ENCODE data around the gene PSORS1C1.
A peak's percentile ranks its signal among the peaks of the same experiment; 100 is the strongest.
"Not testable (repeated sequence)": the region's sequence is repeated elsewhere in the genome, so short reads cannot be mapped to it uniquely, and the experiment has no call there.

The PSORS1C1 gene, protein sequence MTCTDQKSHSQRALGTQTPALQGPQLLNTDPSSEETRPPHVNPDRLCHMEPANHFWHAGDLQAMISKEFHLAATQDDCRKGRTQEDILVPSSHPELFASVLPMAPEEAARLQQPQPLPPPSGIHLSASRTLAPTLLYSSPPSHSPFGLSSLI

DNA sequence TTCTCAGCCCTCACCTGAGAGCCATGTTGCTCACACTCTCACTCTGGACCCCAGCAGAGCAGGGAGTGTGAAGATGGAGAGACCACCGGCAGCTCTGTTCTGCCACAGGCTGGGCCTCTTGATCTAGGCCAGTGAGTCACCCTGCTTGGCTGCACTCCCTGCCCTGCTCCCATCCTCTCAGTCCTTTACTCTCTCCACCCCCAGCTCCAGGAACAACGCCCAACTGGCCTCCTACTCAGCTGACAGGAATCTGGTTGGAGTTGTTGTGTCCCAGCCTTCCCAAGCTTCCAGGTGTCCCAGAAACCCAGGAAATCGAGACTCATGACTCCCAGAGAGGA, at the start of gene PSORS1C1:
PSORS1C1 (plus strand) TSS at position 260 of the 338 bp plus-strand sequence. CDS start 14,833 bp downstream, outside the sequence.
- DNase-seq (ENCODE audit: low read depth) = no peak

DNA sequence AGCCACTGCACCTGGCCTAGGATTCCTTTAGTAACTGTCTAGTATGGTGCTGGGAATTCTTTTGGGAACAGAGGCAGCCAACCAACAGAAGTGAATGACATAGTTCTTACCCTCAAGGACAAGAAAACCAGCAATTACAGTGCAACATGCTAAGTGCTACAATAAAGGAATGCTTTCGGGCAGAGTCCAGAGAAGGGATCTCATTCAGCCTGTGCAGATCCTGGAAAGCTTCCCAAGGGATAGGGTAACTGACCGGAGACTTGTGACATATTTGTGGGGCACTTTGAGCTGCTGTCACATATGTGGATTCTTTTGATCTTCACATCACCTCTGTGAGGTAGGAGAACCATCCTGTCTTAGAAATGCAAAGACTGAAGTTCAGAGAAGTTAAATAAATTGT, 49.0 kb upstream of the PSORS1C1 start:
- DNase-seq (ENCODE audit: low read depth) = no peak

DNA sequence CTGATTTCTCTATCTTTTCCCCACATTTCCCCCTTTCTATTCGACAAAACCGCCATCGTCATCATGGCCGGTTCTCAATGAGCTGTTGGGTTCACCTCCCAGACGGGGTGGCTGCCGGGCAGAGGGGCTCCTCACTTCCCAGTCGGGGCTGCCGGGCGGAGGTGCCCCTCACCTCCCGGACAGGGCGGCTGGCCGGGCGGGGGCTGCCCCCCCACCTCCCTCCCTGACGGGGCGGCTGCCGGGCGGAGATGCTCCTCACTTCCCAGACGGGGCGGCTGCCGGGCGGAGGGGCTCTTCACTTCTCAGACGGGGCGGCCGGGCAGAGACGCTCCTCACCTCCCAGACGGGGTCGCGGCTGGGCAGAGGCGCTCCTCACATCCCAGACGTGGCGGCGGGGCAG, 47.6 kb upstream of the PSORS1C1 start:
- DNase-seq (ENCODE audit: low read depth) = not testable (repeated sequence)

DNA sequence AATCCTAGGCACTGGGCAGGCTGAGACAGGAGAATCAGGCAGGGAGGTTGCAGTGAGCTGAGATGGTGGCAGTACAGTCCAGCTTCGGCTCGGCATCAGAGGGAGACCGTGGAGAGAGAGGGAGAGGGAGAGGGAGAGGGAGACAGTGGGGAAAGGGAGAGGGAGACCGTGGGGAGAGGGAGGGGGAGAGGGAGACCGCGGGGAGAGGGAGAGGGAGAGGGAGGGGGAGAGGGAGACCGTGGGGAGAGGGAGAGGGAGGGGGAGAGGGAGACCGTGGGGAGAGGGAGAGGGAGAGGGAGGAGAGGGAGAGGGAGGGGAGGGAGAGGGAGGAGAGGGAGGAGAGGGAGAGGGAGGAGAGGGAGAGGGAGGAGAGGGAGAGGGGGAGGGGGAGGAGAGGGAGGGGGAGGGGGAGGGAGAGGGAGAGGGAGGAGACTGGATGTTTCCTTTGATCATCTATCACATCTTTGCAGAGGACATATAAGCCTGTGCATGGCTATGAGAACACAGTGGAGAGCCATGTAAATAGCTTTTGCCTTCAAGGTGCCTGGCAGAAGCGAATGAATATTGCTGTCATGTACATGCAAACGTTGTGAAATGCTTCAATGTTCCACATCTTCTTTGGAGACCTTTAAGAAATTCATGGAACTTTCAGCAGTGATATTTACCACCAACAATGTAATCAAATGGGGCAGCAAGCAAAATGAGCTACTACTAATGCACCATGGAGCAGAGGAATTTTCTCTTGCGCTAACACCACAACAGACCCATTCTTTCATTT, 46.5 kb upstream of the PSORS1C1 start:
- not testable (repeated sequence) for DNase-seq (ENCODE audit: low read depth)

DNA sequence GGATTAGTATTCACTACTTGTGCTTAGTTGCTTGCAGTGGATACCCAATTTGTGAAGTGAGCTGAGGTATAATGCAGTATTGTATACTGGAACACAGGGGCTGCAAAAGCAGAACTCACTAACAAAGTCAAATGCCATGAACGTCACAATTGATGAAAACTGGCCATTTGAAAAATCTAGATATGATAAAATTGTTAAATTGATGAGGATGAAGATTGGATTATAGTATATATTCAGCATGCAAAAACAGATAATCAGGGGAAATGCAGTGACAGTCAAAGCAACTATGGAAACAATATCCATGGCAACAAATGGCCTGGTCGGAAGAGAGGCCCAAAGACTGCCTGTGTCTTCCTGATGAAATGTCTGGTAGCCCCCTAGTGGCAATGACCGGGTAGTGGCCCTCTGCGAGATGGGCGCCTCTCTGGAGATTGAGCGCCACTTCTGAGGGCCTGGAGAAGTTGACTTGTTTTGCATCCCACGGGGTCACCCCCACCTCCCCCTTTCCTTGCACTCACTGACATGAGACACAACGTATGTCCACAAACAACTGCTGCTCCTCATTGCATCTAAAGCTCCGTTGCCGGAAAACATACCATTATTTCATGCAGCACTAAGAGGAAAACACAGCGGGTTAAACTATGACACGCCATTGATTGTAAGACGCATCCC, 45.8 kb upstream of the PSORS1C1 start:
- DNase-seq (ENCODE audit: low read depth) = peak; percentile 27

DNA sequence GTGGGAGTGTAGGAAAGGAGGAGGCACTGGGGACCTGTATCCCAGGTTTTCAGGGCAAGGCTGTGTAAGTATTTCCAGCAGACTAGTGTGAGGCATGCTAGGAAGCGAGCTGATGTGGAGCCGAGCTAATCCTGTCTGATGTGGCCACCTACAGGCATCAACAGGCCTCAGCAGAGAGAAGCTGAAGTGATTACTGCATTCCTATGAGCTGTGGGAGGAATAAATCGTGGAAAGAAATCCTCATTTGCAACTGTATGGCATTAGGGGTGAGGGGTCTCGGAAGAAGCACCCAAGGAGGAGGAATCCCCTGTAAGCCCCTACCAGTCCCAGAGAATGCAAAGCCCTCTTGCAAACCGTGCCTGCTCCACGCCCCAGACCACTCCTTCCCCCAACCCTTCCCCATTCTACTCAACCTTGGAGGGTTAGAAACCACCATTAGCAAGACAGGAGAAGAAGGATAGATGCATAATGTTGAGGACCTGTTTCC, 43.8 kb upstream of the PSORS1C1 start:
- no peak for DNase-seq (ENCODE audit: low read depth)

DNA sequence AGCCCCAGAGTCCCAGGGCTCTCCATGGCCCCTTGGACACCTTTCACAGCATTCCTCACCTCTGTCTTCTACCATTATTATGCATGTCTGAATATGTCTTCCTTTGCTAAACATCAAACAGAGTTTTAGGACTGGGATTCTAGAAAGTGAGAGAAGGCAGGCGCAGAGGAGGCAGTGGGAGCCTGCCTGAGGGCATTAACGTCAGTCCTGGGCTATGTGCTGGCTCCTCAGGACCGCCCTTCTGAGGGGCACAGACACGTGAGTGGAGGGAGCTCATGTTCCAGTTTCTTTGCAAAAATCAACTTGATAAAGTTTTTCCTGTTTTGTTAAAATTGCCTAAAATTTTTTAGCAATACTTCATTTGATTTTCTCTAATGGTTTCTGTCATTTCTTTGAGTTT, 40.2 kb upstream of the PSORS1C1 start:
- no peak for DNase-seq (ENCODE audit: low read depth)

DNA sequence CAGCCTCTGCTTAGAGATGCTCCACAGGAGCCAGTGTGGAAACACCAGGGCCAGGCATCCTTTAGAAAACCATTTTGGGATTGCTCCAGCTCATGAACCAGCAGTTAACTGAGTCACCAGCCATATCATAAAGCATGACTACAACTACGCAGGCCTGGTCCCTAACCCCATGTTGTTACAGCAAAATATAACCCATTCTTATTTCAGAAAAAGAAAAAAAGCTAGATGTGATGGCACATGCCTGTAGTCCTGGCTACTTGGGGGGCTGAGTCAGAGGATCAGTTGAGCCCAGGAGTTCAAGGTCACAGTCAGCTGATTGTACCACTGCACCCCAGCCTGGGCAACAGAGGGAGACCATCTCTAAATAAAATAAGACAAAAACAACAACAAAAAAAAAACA, 39.1 kb upstream of the PSORS1C1 start:
- no peak for DNase-seq (ENCODE audit: low read depth)

DNA sequence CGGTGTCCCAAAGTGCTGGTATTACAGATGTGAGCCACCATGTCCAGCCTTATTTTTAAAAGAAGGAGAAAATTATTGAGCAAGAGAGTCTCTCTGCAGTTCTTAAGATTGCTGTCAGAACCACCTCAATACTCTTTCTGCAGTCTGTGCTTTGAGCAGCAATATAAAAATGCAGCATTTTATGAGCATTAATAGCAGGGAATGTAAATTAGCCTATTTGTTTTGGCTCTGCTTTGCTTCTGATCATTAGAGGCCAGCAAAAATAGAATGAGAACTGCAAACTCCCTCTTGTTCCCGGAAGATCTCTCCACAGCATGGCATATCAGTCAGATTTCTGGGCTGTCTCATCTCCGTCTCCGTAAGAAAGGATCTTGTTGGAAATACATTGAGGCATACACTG, 38.0 kb upstream of the PSORS1C1 start:
- no peak for DNase-seq (ENCODE audit: low read depth)

DNA sequence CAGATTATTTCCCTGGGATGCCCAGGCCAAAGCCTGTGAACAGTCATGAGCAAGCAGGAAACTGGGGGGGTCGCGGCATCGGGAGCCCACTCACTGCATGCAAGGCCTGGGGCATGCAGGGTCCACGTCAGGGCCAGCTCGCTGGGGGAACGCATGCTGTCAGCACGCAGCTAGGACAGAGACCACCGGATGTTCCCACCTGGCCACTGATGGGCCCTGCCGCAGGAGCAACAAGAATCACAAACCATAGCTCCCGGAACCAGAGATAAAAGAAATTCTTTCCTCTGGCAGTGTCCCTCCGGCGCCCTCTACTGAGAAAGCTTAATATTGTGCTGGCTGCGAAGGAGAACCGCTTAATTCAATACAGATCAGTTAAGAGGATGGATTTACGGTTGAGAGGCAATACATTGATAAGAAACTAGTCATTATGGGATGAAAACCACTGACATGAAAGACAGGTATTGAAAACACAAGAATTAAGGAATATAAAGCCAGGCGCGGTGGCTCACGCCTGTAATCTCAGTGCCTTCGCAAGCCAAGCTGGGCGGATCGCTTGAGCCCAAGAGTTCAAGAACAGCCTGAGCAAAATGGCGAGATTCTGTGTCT, 34.8 kb upstream of the PSORS1C1 start:
- DNase-seq (ENCODE audit: low read depth) = no peak

DNA sequence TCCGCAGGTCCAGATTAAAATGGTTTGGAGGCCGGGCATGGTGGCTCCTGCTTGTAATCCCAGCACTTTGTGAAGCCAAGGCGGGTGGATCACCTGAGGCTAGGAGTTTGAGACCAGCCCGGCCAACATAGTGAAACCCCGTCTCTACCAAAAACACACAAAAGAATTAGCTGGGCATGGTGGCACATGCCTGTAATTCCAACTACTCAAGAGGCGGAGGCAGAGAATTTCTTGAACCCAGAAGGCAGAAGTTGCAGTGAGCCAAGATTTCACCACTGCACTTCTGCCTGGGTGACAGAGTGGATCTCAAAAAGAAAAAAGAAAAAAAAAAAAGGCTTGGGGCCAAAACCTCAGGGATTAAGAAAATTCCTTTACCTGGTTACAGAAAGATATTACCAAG, 32.7 kb upstream of the PSORS1C1 start:
- no peak for DNase-seq (ENCODE audit: low read depth)

DNA sequence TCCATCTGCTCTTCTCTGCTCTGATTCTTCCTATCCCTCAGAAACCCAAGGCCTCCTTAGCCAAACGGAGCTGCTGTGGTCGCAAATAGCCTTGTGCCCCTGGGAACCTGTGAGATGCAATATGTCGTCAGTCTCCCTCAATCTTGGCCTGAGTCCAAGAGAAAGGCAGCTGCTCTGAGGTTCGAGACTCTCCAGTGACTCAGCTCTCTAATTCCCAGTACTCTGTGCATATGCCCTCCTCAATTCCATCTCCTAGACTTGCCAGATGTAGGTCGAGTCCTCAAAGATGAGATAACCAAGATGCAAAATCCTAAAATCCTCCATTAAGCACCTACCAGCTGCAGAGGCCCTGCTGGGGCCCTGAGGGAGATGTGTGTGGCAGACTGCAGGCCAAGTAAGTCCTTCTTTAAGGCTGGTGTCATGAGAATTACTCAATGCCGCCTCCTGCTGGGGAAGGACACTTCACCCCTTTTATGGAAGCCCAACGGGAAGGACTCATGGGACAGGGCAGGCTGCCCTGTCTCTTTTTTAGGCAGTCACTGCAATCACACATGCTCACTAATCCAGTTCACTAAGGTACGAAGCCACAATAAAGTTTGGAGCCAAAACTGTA, 30.8 kb upstream of the PSORS1C1 start:
- DNase-seq (ENCODE audit: low read depth) = no peak

DNA sequence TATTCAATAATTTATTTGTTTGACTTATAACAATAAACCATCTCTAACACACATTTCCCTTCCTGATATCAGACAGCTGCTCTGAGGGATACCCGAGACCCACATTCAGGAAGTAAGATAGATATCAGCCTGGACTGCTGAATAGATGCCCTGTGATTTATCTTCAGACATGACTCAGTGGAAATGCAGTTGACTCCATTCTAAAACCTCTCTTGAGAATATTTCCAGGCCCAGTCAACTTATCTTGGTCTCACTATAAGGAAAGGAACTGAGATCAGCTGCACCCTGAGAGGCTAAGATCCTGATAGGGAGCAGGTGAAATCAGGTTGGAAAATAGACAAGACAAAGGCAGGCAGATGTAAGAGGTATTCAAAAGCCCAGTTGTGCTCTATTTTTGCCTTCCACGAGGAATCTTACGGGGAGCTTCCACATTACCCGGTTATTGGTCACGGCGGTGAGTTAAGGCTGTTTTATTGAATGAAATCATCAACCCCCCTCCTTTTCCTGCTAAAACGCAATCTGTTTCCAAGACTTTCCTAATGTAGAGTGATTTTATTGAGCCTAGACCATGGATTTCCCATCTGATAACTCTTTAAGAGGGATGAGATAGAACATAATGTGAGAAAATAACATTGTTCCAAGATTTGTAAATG, 27.7 kb upstream of the PSORS1C1 start:
- DNase-seq (ENCODE audit: low read depth) = no peak

DNA sequence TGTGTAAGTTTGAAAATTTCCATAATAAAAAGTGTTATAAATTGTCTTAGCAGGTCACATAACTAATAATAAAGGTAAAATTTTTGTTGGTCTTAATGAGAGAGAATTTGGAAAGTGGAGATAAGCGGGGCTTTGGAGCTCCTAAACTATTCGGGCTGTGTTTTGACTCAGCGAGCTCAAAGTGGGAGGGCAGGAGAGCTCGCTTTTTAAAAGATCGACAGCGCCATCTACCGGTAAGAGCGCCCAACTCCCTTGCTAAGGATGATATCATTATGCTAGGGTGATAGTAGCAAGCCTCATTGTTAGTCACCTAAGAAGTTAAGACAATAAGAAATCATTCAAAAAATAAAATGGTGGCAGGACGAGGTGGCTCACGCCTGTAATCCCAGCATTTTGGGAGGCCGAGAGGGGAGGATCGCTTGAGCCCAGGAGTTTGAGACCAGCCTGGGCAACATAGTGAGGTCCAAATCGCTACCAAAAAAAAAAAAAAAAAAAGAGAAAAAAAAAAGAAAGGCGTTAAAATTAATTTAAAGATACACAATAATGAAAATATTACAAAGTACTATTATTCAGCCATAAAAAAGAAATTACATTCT, 27.0 kb upstream of the PSORS1C1 start:
- DNase-seq (ENCODE audit: low read depth) = peak; percentile 78

DNA sequence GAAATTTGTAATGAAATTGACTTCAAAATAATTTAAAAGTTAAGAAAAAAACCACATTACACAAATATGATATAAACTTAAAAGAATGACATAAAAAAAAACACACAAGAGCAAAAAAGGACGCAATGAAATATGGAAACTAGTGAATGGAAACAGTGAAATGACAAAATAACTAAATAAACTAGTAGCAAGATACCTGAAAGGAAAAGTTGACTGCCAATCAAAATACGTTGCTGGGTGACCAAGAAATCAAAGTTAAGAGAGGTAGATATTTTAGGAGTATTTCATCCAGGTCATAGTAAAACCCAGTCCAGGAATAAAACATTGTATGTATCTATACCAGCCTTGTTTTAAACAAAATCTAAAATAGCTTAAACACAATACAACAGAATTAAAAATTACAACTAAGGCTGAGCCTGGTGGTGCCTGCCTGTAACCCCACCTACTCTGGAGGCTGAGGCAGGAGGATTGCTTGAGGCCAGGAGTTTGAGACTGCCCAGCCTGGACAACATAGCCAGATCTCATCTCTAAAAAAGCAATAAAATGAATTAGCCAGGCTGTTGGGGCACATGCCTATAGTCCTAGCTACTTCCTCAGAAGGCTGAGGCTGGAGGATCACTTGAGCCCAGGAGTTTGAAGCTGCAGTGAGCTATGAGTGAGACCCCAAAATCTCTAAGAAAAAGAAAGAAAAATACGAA, 24.2 kb upstream of the PSORS1C1 start:
- no peak for DNase-seq (ENCODE audit: low read depth)

DNA sequence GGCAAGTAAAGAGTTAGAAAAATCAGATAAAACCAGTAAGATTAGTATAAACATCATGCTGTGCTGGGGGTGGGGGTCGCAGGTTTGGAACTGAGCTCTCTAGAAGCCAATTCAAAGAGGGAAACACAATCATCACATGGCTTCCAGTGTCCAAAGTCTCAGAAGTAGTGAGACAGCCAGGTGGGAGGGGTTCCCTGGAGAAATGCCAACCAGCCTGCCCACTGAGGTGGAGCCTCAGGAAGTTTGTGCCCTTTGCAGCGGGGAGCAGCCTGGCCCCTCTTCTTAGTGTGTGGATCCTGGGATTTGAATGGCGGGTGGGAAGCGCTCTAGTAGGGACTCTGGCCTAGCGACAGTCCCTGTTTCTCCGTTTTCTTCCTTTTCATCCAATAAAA, 23.6 kb upstream of the PSORS1C1 start:
- DNase-seq (ENCODE audit: low read depth) = no peak

DNA sequence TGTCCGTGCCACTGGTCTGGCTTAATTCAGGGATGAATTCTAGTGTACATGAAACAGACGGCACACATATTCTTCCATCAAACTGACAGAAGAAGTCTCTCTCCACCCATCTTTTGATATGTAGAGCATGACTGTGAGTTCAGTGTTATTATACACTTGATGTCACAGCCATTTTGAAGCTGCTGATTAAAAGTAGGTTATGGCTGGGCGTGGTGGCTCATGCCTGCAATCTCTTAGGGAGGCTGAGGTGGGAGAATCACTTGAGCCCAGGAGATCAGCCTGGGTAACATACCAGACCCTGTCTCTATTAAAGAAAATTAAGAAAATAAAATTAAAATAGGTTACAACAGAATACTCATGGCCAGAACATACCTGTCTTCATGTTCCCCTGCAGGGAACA, 22.9 kb upstream of the PSORS1C1 start:
- DNase-seq (ENCODE audit: low read depth) = no peak

DNA sequence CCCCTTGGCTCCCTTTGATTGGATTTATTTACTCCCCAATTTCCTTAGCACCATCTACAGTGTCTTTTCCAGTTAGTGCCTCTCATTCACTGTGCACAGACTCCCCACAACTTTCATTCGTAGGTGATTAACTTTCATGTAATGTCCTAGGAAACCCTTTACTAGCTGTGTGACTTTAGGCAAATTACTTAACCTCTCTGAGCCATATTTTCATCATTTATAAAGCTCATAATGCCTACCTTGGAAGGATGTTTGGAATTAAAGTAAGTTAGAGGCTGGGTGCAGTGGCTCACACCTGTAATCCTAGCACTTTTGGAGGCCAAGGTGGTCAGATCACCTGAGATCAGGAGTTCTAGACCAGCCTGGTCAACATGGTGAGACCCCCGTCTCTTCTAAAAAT, 22.4 kb upstream of the PSORS1C1 start:
- no peak for DNase-seq (ENCODE audit: low read depth)

DNA sequence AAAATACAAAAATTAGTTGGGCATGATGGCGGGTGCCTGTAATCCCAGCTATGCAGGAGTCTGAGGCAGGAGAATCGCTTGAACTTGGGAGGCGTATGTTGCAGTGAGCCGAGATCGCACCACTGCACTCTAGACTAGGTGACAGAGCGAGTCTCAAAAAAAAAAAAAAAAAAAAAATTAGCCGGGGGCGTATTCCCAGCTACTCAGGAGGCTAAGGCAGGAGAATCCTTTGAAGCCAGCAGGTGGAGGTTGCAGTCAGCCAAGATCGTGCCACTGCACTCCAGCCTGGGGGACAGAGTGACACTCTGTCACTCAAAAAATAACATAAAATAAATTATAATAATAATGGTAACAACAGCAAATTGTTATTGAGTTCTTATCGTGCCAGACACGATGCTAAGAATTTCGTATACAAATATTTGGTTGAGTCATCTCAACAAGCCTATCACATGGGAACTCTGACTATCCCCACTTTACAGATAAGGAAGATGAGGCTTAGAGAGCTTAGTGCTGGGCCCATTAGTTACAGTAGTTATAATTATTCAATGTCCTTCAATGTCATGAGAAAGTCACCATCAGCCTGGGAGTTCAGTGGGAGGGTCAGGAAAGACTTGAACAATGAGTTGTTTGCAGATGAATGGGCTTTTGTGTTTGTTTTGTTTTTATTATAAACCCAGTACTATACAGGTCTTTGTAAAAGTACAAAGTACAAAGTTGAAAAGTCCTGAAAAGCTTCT, 21.7 kb upstream of the PSORS1C1 start:
- DNase-seq (ENCODE audit: low read depth) = no peak

DNA sequence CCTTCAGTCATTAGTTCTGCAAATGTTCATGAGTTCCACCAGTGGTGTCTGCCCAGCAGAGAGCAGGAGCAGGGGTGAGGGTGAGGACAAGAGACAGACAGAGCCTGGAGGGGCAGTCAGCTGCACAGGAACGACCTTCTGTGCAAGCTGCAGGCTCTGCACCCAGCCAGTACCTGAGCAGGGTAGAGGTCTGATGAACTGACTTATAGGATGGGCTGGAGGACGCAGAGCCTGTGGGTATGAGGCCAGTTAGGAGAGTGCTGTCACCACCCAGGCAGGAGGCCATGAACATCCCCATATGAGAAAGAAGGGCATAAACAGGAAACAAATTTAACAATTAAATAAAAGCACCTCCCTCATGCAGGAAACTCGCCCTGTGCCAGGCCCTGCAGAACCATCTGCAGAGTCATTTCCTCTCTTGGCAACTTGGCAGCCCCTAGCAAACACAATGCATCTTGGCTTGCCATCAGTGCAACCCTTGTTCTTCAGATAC, 20.2 kb upstream of the PSORS1C1 start:
- DNase-seq (ENCODE audit: low read depth) = no peak

All from stimulated activated CD8-positive, alpha-beta memory T cell treated with anti-CD3 and anti-CD28 coated beads, Interleukin-15, amount 100 ng/mL, for 24 hours (primary cell).